Measurements from ENCODE around the gene CDPF1.

GRCh38 chr22:46250035-46250782, at the start of gene CDPF1:
- TF ChIP-seq EZH2 (IDR thresholded peaks at IDR 0.05; ENCODE audit: borderline replicate concordance, low read length) (no peak), CTCF (conservative IDR thresholded peaks at IDR 0.05 in 1 of 2, IDR thresholded peaks at IDR 0.05 in 1 of 2; ENCODE audit: extremely low read depth in 1 of 2, insufficient read depth in 1 of 2, low read depth in 1 of 2, low read length in 2 of 2) (peak in 1 of 2 donors; percentile 18)
